ENCODE results near the gene USP9X.

Gene USP9X

GRCh38 chrX:41082783-41083182 lies 2.5 kb upstream of the USP9X start:
- H3K27me3 ChIP-seq (ENCODE audit: insufficient read depth, poor library complexity, severe bottlenecking), result no peaks in the 10 kb centered on the region
- H3K4me3 ChIP-seq (replicated peaks; ENCODE audit: insufficient read depth, low read length), result no peak overlapping the region
- peak in 1 of 2 experiments; percentile 64 for DNase-seq (ENCODE audit: low read depth in 1 of 2, low spot score in 1 of 2)
- no peak for TF ChIP-seq POLR2AphosphoS5 (IDR thresholded peaks at IDR 0.05; ENCODE audit: low read depth)
- TF ChIP-seq CTCF (IDR thresholded peaks at IDR 0.05; ENCODE audit: insufficient read depth, low read length), result no peak
- TF ChIP-seq SPI1 (IDR thresholded peaks at IDR 0.05; ENCODE audit: borderline replicate concordance, low read depth), result no peak; the same call in 1 of the 2 replicates
- TF ChIP-seq REST (IDR thresholded peaks at IDR 0.05; ENCODE audit: insufficient replicate concordance, low read depth), result no peak
- no peak for TF ChIP-seq GABPA (IDR thresholded peaks at IDR 0.05; ENCODE audit: low read depth)
- H3K27ac ChIP-seq (replicated peaks), result no peak overlapping the region

- H3K4me3 ChIP-seq (replicated peaks; ENCODE audit: insufficient read depth, low read length), result peak overlapping the region; percentile 47
- H3K27ac ChIP-seq (replicated peaks), result peak overlapping the region; percentile 100
- TF ChIP-seq POLR2AphosphoS5 (IDR thresholded peaks at IDR 0.05; ENCODE audit: low read depth) (peak; percentile 64), SPI1 (IDR thresholded peaks at IDR 0.05; ENCODE audit: borderline replicate concordance, low read depth) (no peak)
- no peaks in the 10 kb centered on the region for H3K27me3 ChIP-seq (ENCODE audit: insufficient read depth, poor library complexity, severe bottlenecking)
- peak; percentile 88 to 97 for DNase-seq (ENCODE audit: low read depth in 1 of 2, low spot score in 1 of 2)
Observed at GRCh38 chrX:41084044-41084892, 977 bp upstream of the USP9X start.

GRCh38 chrX:41085512-41085877 lies 250 bp downstream of the USP9X start:
- Histone ChIP-seq H3K27me3 (ENCODE audit: insufficient read depth, poor library complexity, severe bottlenecking) (no peaks in the 10 kb centered on the region), H3K4me3 (replicated peaks; ENCODE audit: insufficient read depth, low read length) (peak overlapping the region; percentile 76), H3K27ac (replicated peaks) (peak overlapping the region; percentile 100)
- 0 out of 2 replicates have a peak, but pooled peaks have one; percentile 16 for TF ChIP-seq POLR2AphosphoS5 (IDR thresholded peaks at IDR 0.05; ENCODE audit: low read depth)
- peak; percentile 14 for TF ChIP-seq REST (IDR thresholded peaks at IDR 0.05; ENCODE audit: insufficient replicate concordance, low read depth)
- no peak for TF ChIP-seq SPI1 (IDR thresholded peaks at IDR 0.05; ENCODE audit: borderline replicate concordance, low read depth)
- TF ChIP-seq CTCF (IDR thresholded peaks at IDR 0.05; ENCODE audit: insufficient read depth, low read length), result no peak
- no peak for TF ChIP-seq GABPA (IDR thresholded peaks at IDR 0.05; ENCODE audit: low read depth)
- DNase-seq (ENCODE audit: low read depth in 1 of 2, low spot score in 1 of 2), result peak; percentile 29 to 79

- Histone ChIP-seq H3K27me3 (ENCODE audit: insufficient read depth, poor library complexity, severe bottlenecking) (no peaks in the 10 kb centered on the region), H3K27ac (replicated peaks) (peak overlapping the region; percentile 100), H3K4me3 (replicated peaks; ENCODE audit: insufficient read depth, low read length) (peak overlapping the region; percentile 76)
- TF ChIP-seq POLR2AphosphoS5 (IDR thresholded peaks at IDR 0.05; ENCODE audit: low read depth) (0 out of 2 replicates have a peak, but pooled peaks have one; percentile 9), REST (IDR thresholded peaks at IDR 0.05; ENCODE audit: insufficient replicate concordance, low read depth) (no peak)
- peak in 1 of 2 experiments; percentile 38 for DNase-seq (ENCODE audit: low read depth in 1 of 2, low spot score in 1 of 2)
Observed at GRCh38 chrX:41085878-41086626, 807 bp downstream of the USP9X start.

Data from HL-60 (cell line).